ENCODE results near the gene WDR70. TPM values are rescaled to one million over a fixed set of nuclear protein-coding genes. Genes with fewer than 3 reads are reported as not detected.

The WDR70 gene
- total RNA-seq, 3 donors from 2014 or later (not counting 1 experiment from before 2014, with no cell fraction given): 36.3 to 47.0 (median 41.3) TPM

DNA sequence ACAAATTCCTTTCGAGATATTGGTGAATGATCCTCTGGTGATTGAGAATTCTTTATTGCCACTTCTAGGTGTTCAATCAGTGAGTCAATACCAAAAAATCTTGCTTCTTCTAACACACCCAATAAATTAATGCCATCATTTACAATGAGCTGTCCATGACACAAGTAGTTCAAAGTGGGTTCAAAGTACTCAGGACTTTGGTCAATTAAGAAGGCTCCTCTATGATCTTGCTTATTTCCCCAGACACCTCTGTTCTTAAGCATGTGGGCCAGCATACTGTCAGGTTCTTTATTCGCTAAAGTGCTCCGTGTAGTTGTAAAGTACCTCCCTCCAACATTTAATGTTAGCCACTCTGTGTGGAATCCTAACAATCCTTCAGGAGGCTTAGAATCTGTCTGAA is 127.1 kb downstream of the WDR70 start:
- TF ChIP-seq CTCF (IDR thresholded peaks at IDR 0.05): no peak
- H3K27ac ChIP-seq (ENCODE audit: low read length): no peak overlapping the region
- no peaks in the 10 kb centered on the region for H3K27me3 Mint-ChIP-seq (ENCODE audit: low read depth in 2 of 2)
- H3K9me3 Mint-ChIP-seq: no peaks in the 10 kb centered on the region
- peaks cover 5% of the 10 kb centered on the region for H3K36me3 ChIP-seq (ENCODE audit: control insufficient read depth, insufficient read depth, low read length)
- H3K27me3 ChIP-seq (ENCODE audit: control insufficient read depth, insufficient read depth, low read length): no peaks in the 10 kb centered on the region
- H3K4me1 Mint-ChIP-seq: peaks cover 35 to 36% of the 10 kb centered on the region in 2 donors
- H3K36me3 Mint-ChIP-seq: peaks cover 10% of the 10 kb centered on the region
- WGBS (ENCODE audit: insufficient coverage): 100% methylated on average over 2 of the region's 3 CpGs
- H3K4me1 ChIP-seq (ENCODE audit: control insufficient read depth, insufficient read depth, low read length): no peaks in the 10 kb centered on the region
- H3K4me3 Mint-ChIP-seq: no peak overlapping the region
- no peaks in the 10 kb centered on the region for H3K9me3 ChIP-seq (ENCODE audit: control insufficient read depth, insufficient read depth, low read length)
- H3K4me3 ChIP-seq (ENCODE audit: low read length): no peak overlapping the region
- intact Hi-C loops (cut with micrococcal nuclease): no loop called here
- DNase-seq (no peak), ATAC-seq (no peak)
- H3K27ac Mint-ChIP-seq: no peak overlapping the region

DNA sequence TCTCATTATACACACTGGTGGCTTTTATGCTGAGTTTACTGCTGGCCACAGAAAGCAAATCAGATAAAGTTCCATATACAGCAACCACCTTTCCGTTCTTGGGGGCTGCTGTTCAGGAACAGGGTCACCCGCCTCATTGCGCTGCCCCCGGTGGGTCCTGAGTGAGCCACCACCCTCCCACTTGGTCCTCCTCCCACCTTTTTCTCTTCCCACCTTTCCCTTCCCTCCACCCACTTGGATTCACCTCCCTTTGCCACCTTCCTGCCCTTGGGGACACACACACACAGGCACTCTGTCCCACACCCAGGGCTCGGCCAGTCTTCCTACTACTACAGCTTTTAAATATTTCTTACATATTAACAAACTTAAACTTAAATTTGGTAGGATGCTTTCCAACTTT is 127.6 kb downstream of the WDR70 start:
- no peak overlapping the region for H3K4me3 ChIP-seq (ENCODE audit: low read length)
- H3K9me3 ChIP-seq (ENCODE audit: control insufficient read depth, insufficient read depth, low read length): no peaks in the 10 kb centered on the region
- TF ChIP-seq CTCF (IDR thresholded peaks at IDR 0.05): no peak
- no peaks in the 10 kb centered on the region for H3K9me3 Mint-ChIP-seq
- H3K4me1 ChIP-seq (ENCODE audit: control insufficient read depth, insufficient read depth, low read length): no peaks in the 10 kb centered on the region
- no peak overlapping the region for H3K4me3 Mint-ChIP-seq
- no peak overlapping the region for H3K27ac Mint-ChIP-seq
- H3K27me3 ChIP-seq (ENCODE audit: control insufficient read depth, insufficient read depth, low read length): no peaks in the 10 kb centered on the region
- peaks cover 9% of the 10 kb centered on the region for H3K36me3 Mint-ChIP-seq
- no peak overlapping the region for H3K27ac ChIP-seq (ENCODE audit: low read length)
- ATAC-seq (no peak), DNase-seq (no peak)
- 89% methylated on average over 5 of the region's 5 CpGs for WGBS (ENCODE audit: insufficient coverage)
- H3K27me3 Mint-ChIP-seq (ENCODE audit: low read depth in 2 of 2): no peaks in the 10 kb centered on the region
- H3K36me3 ChIP-seq (ENCODE audit: control insufficient read depth, insufficient read depth, low read length): peaks cover 5% of the 10 kb centered on the region
- H3K4me1 Mint-ChIP-seq: peaks cover 34 to 35% of the 10 kb centered on the region in 2 donors
- intact Hi-C loops (cut with micrococcal nuclease): no loop called here

- H3K9me3 Mint-ChIP-seq: no peaks in the 10 kb centered on the region
- no peak for TF ChIP-seq CTCF (IDR thresholded peaks at IDR 0.05)
- no peaks in the 10 kb centered on the region for H3K36me3 Mint-ChIP-seq
- Histone ChIP-seq H3K27ac (ENCODE audit: low read length) (no peak overlapping the region), H3K27me3 (ENCODE audit: control insufficient read depth, insufficient read depth, low read length) (no peaks in the 10 kb centered on the region), H3K4me3 (ENCODE audit: low read length) (no peak overlapping the region), H3K4me1 (ENCODE audit: control insufficient read depth, insufficient read depth, low read length) (no peaks in the 10 kb centered on the region), H3K36me3 (ENCODE audit: control insufficient read depth, insufficient read depth, low read length) (peaks cover 2% of the 10 kb centered on the region), H3K9me3 (ENCODE audit: control insufficient read depth, insufficient read depth, low read length) (no peaks in the 10 kb centered on the region)
- peaks cover 8 to 9% of the 10 kb centered on the region in 2 donors for H3K4me1 Mint-ChIP-seq
- no peak overlapping the region for H3K27ac Mint-ChIP-seq
- no peaks in the 10 kb centered on the region for H3K27me3 Mint-ChIP-seq (ENCODE audit: low read depth in 2 of 2)
- intact Hi-C loops (cut with micrococcal nuclease): no loop called here
- 90% methylated on average over 1 of the region's 1 CpG for WGBS (ENCODE audit: insufficient coverage)
- no peak for ATAC-seq
- DNase-seq: no peak
- H3K4me3 Mint-ChIP-seq: no peak overlapping the region
These were observed 132.5 kb downstream of the WDR70 start for GRCh38 chr5:37511646-37512045.

DNA sequence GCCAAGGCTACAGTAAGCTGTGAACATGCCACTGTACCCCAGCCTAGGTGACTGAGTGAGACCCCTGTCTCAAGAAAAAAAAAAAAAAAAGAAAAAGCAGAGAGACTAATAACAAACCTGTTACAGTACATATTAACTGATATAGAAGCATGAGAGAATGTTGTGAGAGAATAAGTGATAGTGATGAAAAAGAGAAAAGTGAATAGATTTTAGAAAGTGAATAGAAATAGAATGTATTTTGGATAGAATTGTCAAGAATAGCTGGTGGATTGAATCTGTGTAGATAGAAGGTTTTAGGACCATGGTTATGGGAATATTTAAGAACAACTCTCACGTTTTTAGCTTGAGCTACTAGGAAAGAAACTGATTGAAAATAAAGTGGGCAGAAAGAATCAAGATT is 135.8 kb downstream of the WDR70 start:
- intact Hi-C loops (cut with micrococcal nuclease): no loop called here
- peak overlapping the region in 1 of 2 donors; percentile 3 for H3K27ac Mint-ChIP-seq
- DNase-seq: no peak
- peaks cover 5% of the 10 kb centered on the region for H3K9me3 ChIP-seq (ENCODE audit: control insufficient read depth, insufficient read depth, low read length)
- no peak for TF ChIP-seq CTCF (IDR thresholded peaks at IDR 0.05)
- no peaks in the 10 kb centered on the region for H3K9me3 Mint-ChIP-seq
- no peak overlapping the region for H3K27ac ChIP-seq (ENCODE audit: low read length)
- no peaks in the 10 kb centered on the region for H3K27me3 Mint-ChIP-seq (ENCODE audit: low read depth in 2 of 2)
- H3K4me3 Mint-ChIP-seq: no peak overlapping the region
- WGBS (ENCODE audit: insufficient coverage): 96% methylated on average over 1 of the region's 1 CpG
- H3K4me3 ChIP-seq (ENCODE audit: low read length): no peak overlapping the region
- H3K4me1 ChIP-seq (ENCODE audit: control insufficient read depth, insufficient read depth, low read length): no peaks in the 10 kb centered on the region
- peaks cover 0 to 6% of the 10 kb centered on the region in 2 donors for H3K4me1 Mint-ChIP-seq
- H3K36me3 ChIP-seq (ENCODE audit: control insufficient read depth, insufficient read depth, low read length): peaks cover 6% of the 10 kb centered on the region
- H3K27me3 ChIP-seq (ENCODE audit: control insufficient read depth, insufficient read depth, low read length): no peaks in the 10 kb centered on the region
- peaks cover 6% of the 10 kb centered on the region for H3K36me3 Mint-ChIP-seq
- ATAC-seq: no peak
